Peyer's patch (tissue), 4 donors: ENCODE measurements around the gene TNIK.

Experiments used
- POLR2A ChIP-seq, 2 donors: fragments of 450-650 bp; IDR thresholded peaks; one replicate each; pipeline ENCODE4 v1.5.1; 2017; ENCODE audit warnings: antibody characterized with exemption in 2 of 2, mild to moderate bottlenecking in 2 of 2, moderate library complexity in 2 of 2
- TF ChIP-seq, protein P1 (sequence below), 6 experiments: fragments of 450-650 bp in 4 of 6; fragments of 200-600 bp in 2 of 6; sonication (generic) in 1 of 6; IDR thresholded peaks; one replicate each; pipeline ENCODE4 v1.5.1; 2017 to 2019; ENCODE audit warnings: antibody characterized with exemption in 6 of 6, mild to moderate bottlenecking in 3 of 6, moderate library complexity in 1 of 6

DNA sequence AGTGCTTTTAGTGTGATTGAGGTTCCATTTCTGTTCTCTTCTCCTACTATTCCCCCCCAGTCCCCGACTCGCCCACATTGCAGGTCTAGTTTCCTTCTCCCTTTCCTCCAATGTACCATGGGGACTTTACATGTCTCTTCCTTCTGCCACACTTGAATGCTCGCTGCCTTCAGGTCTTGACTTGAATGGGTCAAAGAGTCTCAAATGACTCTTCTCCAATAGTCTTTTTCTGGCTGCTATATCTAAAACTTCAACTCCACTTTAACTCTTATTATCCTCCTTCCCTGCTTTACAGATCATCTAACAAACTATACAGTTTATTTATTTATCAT, 219.7 kb downstream of the TNIK start:
- TF ChIP-seq, protein P1, sequence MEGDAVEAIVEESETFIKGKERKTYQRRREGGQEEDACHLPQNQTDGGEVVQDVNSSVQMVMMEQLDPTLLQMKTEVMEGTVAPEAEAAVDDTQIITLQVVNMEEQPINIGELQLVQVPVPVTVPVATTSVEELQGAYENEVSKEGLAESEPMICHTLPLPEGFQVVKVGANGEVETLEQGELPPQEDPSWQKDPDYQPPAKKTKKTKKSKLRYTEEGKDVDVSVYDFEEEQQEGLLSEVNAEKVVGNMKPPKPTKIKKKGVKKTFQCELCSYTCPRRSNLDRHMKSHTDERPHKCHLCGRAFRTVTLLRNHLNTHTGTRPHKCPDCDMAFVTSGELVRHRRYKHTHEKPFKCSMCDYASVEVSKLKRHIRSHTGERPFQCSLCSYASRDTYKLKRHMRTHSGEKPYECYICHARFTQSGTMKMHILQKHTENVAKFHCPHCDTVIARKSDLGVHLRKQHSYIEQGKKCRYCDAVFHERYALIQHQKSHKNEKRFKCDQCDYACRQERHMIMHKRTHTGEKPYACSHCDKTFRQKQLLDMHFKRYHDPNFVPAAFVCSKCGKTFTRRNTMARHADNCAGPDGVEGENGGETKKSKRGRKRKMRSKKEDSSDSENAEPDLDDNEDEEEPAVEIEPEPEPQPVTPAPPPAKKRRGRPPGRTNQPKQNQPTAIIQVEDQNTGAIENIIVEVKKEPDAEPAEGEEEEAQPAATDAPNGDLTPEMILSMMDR (IDR thresholded peaks at IDR 0.05), result no peak
- TF ChIP-seq POLR2A (IDR thresholded peaks at IDR 0.05), result no peak
